Measurements from ENCODE around the gene TMOD1.

DNA sequence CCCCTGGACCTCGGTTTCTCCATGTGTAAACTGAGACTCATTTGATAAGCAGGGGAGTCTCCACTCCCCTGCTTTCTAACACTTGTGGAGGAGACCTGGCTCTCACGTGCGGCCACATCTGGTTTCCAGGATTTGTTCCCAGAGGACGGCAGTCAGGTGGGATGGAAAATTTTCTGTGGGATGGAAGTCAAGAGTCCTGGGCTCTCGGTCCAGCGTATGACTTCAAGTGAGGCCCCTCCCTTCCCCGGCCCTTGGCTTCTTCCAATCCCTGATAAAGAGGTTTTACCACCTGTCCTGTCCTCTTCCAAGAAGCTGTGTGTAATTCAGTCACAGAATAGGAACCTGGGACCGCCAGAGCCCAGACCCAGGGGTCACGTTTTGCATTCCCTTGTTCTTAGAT, 35.0 kb downstream of the TMOD1 start:
- TF ChIP-seq, protein P1, sequence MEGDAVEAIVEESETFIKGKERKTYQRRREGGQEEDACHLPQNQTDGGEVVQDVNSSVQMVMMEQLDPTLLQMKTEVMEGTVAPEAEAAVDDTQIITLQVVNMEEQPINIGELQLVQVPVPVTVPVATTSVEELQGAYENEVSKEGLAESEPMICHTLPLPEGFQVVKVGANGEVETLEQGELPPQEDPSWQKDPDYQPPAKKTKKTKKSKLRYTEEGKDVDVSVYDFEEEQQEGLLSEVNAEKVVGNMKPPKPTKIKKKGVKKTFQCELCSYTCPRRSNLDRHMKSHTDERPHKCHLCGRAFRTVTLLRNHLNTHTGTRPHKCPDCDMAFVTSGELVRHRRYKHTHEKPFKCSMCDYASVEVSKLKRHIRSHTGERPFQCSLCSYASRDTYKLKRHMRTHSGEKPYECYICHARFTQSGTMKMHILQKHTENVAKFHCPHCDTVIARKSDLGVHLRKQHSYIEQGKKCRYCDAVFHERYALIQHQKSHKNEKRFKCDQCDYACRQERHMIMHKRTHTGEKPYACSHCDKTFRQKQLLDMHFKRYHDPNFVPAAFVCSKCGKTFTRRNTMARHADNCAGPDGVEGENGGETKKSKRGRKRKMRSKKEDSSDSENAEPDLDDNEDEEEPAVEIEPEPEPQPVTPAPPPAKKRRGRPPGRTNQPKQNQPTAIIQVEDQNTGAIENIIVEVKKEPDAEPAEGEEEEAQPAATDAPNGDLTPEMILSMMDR (IDR thresholded peaks at IDR 0.05), result no peak
- TF ChIP-seq POLR2A (IDR thresholded peaks at IDR 0.05), result no peak

All from thyroid gland (tissue), 4 donors.